Mesodermal cell (in vitro differentiated cells): ENCODE results near the gene MFRP.
A peak's percentile ranks its signal among the peaks of the same experiment; 100 is the strongest.

Experiments used
- H3K27ac ChIP-seq: 2 replicates; pipeline ENCODE4 v1.7.0; 2013; ENCODE audit warnings: mild to moderate bottlenecking, low read depth, low read length, moderate library complexity; ENCODE audit not compliant: severe bottlenecking
- H3K36me3 ChIP-seq: 2 replicates; pipeline ENCODE4 v1.7.1; 2013; ENCODE audit warnings: mild to moderate bottlenecking, low read length, moderate library complexity; ENCODE audit not compliant: control insufficient read depth, insufficient read depth
- H3K4me1 ChIP-seq: one replicate; pipeline ENCODE4 v1.7.1; 2013; ENCODE audit warnings: mild to moderate bottlenecking, low read length; ENCODE audit not compliant: insufficient read depth, control insufficient read depth, poor library complexity, severe bottlenecking
- H3K4me3 ChIP-seq: 2 replicates; pipeline ENCODE4 v1.7.0; 2013; ENCODE audit warnings: low read length, control low read depth, mild to moderate bottlenecking; ENCODE audit not compliant: insufficient read depth, poor library complexity, severe bottlenecking; ENCODE audit errors: extremely low read depth
- H3K9me3 ChIP-seq: 2 replicates; pipeline ENCODE4 v1.7.1; 2013; ENCODE audit warnings: mild to moderate bottlenecking, low read length, moderate library complexity; ENCODE audit not compliant: control insufficient read depth
- WGBS, 2 experiments: methylation state at CpG; one replicate each; pipeline ENCODE4 v1.1.5; 2013; ENCODE audit warnings: missing lambda C conversion rate in 2 of 2; ENCODE audit not compliant: insufficient coverage in 2 of 2; 5-methylcytosine and 5-hydroxymethylcytosine counted together

MFRP gene

GRCh38 chr11:119341222-119342022 lies 5.1 kb downstream of the MFRP start:
- no peak overlapping the region for H3K4me3 ChIP-seq
- no peaks in the 10 kb centered on the region for H3K9me3 ChIP-seq
- no peak overlapping the region for H3K27ac ChIP-seq
- WGBS, 2 experiments: 52 to 60% methylated on average over 9 to 13 of the region's 16 CpGs
- H3K4me1 ChIP-seq: peaks cover 28% of the 10 kb centered on the region
- peaks cover 5% of the 10 kb centered on the region for H3K36me3 ChIP-seq

- H3K27ac ChIP-seq: no peak within 1 kb of the TSS
- 5 to 10% methylated on average over 24 to 36 of the region's 53 CpGs for WGBS, 2 experiments
These were observed 5.9 kb downstream of the MFRP start, which contains the start of gene C1QTNF5 for GRCh38 chr11:119340335-119341221. Gene C1QTNF5 (minus strand): TSS chr11:119340883. CDS start chr11:119340397, 486 bp downstream.

GRCh38 chr11:119339589-119340334 lies 6.7 kb downstream of the MFRP start:
- H3K9me3 ChIP-seq: no peaks in the 10 kb centered on the region
- peak overlapping the region; percentile 55 for H3K4me3 ChIP-seq
- H3K36me3 ChIP-seq: peaks cover 11% of the 10 kb centered on the region
- peaks cover 44% of the 10 kb centered on the region for H3K4me1 ChIP-seq
- no peak overlapping the region for H3K27ac ChIP-seq
- 11 to 16% methylated on average over 72 of the region's 86 CpGs for WGBS, 2 experiments

More at GRCh38 chr11:119340335-119341221, 5.9 kb downstream of the MFRP start, which contains the start of gene C1QTNF5:
- H3K36me3 ChIP-seq: peaks cover 11% of the 10 kb centered on the region
- no peaks in the 10 kb centered on the region for H3K9me3 ChIP-seq
- peak within 1 kb of the TSS; percentile 55 for H3K4me3 ChIP-seq
- peaks cover 37% of the 10 kb centered on the region for H3K4me1 ChIP-seq

- H3K9me3 ChIP-seq: no peaks in the 10 kb centered on the region
- peaks cover 11% of the 10 kb centered on the region for H3K36me3 ChIP-seq
- H3K4me1 ChIP-seq: peaks cover 44% of the 10 kb centered on the region
- WGBS, 2 experiments: 58 to 66% methylated on average over 6 to 8 of the region's 11 CpGs
- H3K4me3 ChIP-seq: peak overlapping the region; percentile 55
- peak overlapping the region; percentile 97 for H3K27ac ChIP-seq
These were observed 7.4 kb downstream of the MFRP start for GRCh38 chr11:119338965-119339588.

GRCh38 chr11:119338318-119338890 lies 8.1 kb downstream of the MFRP start:
- Histone ChIP-seq H3K4me1 (peaks cover 44% of the 10 kb centered on the region), H3K4me3 (peak overlapping the region; percentile 23), H3K36me3 (peaks cover 11% of the 10 kb centered on the region), H3K9me3 (no peaks in the 10 kb centered on the region), H3K27ac (peak overlapping the region; percentile 97)
- 10 to 15% methylated on average over 10 to 15 of the region's 17 CpGs for WGBS, 2 experiments

GRCh38 chr11:119337581-119338317 lies 8.8 kb downstream of the MFRP start:
- no peaks in the 10 kb centered on the region for H3K9me3 ChIP-seq
- H3K36me3 ChIP-seq: peaks cover 11% of the 10 kb centered on the region
- WGBS, 2 experiments: 6 to 34% methylated on average over 3 to 5 of the region's 9 CpGs
- peak overlapping the region; percentile 97 for H3K27ac ChIP-seq
- peak overlapping the region; percentile 23 for H3K4me3 ChIP-seq
- H3K4me1 ChIP-seq: peaks cover 44% of the 10 kb centered on the region

- H3K4me1 ChIP-seq: peaks cover 44% of the 10 kb centered on the region
- H3K9me3 ChIP-seq: no peaks in the 10 kb centered on the region
- peak overlapping the region; percentile 97 for H3K27ac ChIP-seq
- WGBS, 2 experiments: 89 to 95% methylated on average over 9 of the region's 9 CpGs
- H3K36me3 ChIP-seq: peaks cover 11% of the 10 kb centered on the region
- peak overlapping the region; percentile 23 for H3K4me3 ChIP-seq
These were observed 9.6 kb downstream of the MFRP start for GRCh38 chr11:119336744-119337469.

- H3K36me3 ChIP-seq: peaks cover 11% of the 10 kb centered on the region
- no peaks in the 10 kb centered on the region for H3K9me3 ChIP-seq
- peak overlapping the region; percentile 90 for H3K4me3 ChIP-seq
- peaks cover 44% of the 10 kb centered on the region for H3K4me1 ChIP-seq
- peak overlapping the region; percentile 97 for H3K27ac ChIP-seq
- 92 to 93% methylated on average over 26 to 29 of the region's 30 CpGs for WGBS, 2 experiments
These were observed 10.6 kb downstream of the MFRP start for GRCh38 chr11:119335655-119336543.
